HG02884 (cell line): ENCODE results near the gene HOXB1.

Source experiments
- ATAC-seq: cut with Tn5 transposase; IDR thresholded peaks from one replicate; pipeline ENCODE4 v1.9.1; 2021; ENCODE audit warnings: mild to moderate bottlenecking, moderate library complexity; ENCODE audit not compliant: unreplicated experiment

HOXB1 gene

DNA sequence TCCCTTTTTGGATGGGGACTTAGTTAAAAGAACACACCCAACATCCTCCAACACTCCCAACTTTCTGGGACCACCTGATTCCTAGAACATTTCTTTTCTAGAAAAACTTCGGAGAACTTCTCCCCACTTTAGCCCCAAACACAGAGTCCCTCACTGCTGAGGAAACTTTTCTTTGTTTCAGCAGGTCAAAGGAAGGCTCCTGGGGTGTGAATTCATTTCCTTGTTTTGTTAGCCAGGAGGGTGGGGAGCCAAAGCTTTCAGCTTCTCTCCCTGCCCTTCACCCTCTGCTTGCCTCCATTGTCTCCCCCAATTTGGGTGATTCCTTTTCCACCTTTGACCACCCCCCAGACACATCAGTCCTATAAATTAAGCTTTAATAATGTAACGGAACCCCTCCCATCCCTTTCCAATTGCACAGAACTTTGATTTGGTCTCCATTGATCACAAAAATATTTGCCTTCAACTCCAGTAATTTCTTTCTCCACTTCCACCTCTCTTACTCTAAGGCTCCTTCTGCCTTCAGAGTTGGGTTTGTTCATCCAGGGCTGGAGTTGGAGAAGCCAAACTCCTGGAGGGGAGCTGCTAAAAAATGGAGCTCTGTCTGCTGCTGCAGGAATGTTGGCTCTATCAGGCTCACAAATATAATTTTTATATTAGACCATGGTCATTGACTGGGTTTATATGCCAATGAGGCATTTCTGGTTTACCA is 37.0 kb upstream of the HOXB1 start:
- no peak for ATAC-seq

DNA sequence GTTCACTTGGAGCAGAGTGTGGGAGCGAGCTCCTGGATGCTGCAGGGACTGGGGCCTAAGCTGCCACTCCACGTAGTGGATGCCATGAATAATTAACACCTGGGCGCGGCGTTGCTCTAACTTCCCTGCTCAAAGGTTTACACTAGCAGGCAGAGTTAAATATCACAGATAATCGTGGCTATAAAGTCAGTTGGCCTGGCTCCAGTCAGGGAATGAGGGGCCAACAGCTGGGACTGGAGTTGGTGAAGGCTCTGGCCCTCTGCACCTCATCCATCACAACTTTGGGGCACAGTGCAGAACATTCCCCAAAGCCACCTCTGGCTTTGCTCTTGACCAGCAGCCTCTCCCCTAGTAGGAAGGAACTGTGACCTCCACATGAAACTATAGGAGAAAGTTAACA is 36.4 kb upstream of the HOXB1 start:
- no peak for ATAC-seq

DNA sequence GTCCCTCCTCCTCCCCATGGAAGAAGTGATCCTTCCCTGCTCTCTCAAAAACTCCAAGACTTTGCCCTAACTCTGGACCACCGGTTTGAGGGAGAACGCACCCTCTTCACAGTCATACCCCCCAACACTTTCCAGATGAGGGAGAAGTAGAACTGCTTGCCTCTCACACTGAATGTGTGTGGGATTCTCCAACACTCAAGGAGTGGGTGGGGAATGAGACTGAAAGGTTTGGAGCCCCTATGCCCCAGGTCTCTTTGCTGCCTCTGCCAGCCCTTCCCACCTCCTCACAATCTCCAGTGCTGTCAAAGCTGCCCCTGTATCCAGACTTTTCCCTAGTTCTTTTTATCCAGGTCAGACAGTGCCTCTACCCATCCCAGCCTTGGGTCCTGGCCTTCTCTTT is 35.9 kb upstream of the HOXB1 start:
- ATAC-seq: no peak

DNA sequence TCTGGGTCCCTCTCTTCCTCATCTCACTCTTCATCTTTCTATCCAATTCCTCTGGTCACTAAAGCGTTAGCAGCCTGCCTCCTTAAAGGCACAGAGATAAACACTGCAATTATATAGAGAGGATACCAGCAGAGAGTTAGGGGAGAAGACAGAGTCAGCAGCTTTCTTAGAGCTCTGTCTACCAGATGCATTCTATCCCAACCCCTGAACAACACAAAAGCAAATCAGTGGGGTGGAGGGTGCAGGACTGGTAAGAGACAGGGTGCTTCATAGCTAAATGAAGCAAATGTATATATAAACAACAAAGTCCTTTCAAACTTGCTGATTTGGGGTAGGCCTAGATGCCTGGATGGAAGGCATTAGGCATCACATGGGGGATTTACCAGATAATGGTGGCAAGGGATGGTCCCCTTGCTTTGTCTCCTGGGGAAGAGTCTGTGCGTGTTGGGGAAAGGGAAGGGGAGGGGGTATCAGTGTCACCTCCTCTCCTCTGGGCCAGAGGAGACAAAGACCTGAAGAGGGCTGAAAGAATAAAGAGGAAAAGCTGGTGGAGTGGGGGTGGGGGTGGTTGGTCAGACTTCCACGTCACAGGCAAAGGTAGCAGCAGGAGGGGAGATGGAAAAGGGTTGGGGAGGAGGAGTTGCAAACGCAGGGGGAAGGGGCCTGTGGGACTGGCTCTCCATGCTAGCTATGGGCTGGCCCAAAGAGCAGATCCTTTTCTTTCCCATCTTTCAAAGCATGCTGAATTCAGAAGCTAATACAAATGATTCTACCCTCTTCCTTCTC is 35.3 kb upstream of the HOXB1 start:
- ATAC-seq: no peak

DNA sequence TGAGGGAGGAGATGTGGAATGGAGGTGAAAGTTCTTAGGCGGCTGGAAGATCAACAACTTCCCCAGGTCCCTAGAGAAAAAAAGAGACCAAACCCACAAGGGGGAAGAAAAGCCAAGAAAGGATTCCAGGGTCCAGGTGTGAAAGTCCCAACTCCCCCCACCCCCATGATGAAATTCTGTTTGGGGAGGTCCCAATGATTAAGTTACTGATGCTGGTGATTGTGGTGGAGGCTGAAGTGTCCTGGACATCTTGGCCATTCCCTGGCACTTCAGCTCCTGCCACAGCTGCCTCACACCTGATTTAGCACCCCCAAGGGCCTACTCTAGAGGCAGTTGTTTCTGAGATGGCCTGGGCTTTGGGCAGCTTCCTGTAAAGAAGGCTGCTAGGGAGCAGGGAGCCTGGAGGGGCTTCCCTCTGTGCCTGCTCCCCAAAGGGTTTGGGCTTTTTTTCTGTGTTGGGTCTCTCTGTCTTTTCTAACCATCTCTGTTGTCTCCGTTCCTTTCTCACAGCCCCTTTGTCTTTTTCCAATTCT is 34.3 kb upstream of the HOXB1 start:
- ATAC-seq: no peak

DNA sequence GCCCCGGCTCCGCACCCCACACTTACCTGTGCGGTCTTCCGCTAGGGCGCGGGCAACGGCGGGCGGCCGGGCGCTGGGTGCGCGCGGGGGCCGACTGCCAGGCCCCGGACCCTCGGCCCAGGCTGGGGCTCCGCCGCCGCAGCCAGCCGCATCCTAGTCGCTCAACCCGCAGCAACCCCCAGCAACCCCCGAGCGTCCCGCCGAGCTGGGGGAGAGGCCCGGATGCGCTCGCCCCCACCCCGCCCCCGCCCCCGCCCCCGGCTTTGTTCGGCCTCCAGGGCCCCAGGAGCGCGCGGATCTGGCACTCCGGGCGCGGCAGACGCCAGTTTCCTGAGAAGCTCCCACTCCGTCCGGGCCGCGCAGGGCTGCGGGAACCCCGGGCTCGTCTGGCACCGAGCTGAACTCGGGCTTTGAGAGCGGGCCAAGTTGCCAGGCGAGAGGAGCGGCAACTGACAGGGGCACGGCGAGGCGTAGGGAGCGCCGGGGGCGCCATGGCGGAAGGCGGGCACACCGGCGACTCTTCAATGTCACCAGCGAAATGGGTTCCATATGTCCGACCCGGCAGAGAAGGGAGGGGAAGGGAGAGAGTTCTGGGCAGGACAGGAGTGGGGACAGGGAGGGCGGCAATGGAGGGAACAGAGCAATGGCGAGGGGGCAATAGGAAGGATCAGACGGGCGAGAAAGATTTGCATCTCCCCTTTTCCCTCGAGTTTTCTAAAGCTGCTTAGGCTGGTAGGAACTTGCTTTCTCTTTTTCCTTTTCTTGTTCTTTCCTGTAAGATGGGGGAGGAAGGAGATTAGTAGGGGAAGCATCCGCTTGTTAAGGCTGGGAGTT is 33.6 kb upstream of the HOXB1 start:
- ATAC-seq: no peak

DNA sequence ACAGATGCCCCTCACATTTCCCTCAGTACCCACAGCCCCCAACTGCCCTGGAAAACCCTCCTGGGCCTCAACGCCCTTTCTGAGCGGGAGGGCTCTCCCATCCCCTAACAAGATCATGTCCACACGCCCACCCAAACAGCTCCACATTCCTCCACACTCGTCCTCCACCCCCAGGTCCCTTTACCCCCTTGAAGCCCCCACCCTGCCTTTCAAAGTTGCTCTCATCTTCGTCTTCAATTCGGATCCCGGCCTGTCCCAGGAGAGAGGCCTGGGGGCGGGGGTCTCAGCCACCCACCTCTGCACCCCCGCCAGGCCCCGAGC is 33.0 kb upstream of the HOXB1 start:
- no peak for ATAC-seq

DNA sequence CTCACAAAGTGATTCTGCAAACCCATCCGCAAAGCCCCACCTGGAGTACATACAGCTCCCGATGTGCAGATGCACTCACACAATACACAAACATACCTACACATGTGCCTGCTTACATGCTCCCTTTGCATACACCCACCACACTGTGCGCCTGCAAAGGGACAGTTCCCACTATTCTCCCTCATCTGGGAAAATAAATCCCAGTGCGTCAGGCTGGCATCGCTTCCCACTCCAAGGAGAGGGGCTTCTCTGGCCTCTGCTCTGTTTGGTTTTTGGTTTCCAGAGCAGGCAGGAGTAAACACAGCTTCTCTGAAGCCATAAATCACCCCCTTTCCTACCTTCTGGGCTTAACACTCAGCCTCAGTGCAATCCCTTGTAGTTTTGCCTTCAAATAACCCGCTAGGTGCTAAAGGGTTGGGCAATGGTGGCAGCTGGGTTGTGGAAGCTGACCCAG is 32.6 kb upstream of the HOXB1 start:
- ATAC-seq: no peak

DNA sequence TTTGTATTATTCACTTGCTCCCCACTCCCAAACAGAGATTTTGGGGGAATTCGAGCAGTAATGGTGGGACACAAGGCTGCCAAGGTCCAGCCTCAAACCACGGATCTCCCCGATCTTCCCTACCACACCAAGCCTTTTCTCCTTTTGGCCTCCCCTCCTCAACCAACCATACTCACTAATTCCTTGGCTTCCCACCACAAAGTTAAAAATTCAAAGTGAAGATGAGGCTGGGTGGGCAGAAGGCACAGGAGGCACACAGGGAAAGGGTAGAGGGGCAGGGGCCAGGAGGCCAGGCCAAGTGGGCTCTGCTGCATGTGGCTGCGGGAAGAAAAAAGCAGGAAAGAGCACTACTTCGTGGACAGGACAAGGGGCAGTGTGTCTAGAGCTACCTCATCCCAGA is 32.1 kb upstream of the HOXB1 start:
- no peak for ATAC-seq

DNA sequence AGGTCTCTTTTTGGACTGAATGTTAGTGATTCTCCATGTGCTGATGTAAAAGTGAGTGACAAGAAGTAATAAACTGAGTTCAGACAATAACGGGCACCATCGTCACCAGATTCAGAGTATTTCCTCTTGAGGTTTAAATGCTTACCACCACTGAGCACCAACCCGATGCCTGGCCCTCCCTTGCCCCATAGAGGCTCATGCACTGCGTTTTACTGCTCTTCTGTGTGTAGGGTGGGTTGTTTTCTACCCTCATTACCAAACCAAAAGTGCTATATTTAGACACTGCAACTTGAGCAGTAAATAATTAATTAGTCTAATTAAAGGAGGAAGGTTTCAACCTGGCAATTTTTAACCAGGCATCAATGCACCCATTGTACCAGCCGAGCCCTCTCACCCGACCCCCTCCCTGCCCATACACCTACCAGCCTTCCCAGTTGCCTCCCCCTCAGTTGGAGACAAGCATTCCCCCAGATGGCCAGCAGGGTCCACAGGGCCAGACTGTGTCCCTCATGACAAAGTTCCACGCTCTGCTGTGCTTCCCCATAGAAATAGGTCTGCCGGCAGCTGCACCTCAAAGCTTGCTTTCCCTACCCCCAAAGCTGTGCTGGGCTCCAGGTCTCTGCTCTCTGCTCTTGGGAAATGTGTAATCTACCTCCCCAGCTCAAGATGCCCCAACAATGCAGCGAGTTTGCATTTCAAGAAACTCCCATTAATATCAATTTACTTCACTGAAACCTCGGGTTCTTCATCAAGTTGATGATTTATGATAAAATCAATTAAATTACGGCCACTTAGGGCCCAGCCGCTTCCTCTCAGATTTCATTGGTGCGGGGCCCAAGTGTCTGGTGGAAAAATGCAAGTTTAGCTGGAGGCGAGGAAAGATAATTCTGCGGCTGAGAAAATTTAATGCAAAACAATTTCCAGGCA is 31.3 kb upstream of the HOXB1 start:
- ATAC-seq: no peak

DNA sequence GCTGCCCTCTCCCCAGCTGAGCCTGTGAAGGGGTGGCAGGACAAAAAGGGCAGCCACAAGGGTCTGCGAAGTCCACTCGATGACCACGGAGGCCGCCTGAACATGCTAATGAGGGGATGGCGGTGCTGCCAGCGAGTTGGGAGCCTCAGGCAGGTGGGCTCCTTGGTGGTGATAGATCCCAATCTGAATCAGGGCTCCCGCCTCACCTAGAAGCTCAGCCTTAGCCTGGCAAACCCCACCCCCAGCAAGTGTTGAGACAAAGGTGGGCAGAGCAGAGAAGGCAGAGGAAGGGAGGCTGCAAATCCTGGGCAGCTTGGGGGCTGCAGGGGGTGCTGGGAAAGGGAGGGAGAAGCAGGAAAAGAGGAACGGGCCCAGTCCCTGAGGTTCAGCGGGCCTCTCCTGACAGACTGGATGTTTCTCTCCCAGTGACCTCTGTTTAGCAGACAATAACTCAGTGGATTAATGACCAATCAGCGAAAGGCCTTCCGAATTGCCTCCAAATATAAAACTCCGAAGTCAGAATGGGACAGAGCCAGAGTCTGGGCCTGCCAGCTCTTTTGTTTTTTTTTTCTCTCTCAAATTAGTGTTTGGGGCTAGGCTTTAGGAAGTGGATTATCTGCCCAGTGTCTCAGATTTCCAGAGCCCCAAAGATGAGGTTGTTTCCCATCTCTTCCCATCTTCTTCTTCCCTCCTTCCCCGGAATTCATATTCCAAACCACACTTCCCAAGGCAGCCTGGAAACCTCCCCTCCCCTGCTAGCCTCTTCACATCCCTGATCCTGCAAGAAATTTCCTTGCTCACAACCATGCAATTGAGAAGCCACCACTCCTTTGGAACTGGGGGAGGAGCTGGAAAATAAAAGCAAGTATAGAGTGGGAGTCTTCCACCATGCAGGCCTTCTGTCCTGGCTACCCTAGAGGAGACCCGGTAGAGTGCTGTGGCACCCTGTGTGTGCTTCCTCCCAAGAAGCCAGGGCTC is 29.3 kb upstream of the HOXB1 start:
- no peak for ATAC-seq

DNA sequence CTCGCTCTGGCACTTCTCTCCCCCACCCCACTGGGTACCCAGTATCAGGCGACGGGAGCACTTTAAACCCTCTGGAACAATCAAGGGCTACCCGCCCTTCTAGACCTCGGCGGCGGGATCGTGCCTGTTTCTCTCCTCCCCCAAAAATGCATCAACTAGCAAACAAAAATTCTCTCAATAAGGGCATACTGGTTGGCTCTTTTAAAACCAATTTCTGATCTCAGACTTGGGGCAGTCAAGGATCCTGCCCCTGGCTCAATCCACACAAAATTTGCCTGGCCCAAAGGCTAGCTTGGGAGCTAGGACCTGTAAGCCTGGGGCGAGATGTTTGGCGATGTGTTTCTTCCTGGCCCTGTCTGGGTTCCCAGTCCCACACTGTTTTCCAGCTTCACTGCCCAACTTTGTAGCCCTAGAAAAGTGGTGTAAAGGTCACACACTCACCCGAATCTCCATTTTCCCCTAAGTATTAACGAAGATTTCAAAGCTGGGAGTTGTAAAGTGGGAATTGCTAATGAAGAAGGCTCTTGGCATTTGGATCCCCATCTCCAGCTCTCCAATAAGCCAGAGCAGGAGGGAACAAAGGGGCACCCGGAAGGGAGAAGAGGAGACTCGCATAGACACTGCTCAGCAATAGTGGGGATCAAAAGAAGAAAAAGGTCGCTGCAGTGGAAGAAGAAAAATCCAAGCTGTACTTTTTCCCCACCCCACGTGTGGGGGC is 28.5 kb upstream of the HOXB1 start:
- no peak for ATAC-seq

DNA sequence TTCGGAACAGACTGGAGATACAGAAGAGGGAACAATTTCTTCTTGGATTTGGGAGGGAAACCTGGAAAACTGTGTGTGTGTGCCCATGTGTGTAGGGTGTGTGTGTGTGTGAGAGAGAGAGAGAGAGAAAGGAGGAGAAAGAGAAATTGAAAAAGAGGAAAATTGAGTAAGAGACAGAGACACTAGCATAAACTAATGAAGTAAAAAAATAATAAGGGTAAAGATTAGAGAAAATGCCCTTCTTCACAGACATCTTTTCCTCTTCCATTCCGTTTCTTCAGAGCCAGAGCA is 28.0 kb upstream of the HOXB1 start:
- no peak for ATAC-seq

DNA sequence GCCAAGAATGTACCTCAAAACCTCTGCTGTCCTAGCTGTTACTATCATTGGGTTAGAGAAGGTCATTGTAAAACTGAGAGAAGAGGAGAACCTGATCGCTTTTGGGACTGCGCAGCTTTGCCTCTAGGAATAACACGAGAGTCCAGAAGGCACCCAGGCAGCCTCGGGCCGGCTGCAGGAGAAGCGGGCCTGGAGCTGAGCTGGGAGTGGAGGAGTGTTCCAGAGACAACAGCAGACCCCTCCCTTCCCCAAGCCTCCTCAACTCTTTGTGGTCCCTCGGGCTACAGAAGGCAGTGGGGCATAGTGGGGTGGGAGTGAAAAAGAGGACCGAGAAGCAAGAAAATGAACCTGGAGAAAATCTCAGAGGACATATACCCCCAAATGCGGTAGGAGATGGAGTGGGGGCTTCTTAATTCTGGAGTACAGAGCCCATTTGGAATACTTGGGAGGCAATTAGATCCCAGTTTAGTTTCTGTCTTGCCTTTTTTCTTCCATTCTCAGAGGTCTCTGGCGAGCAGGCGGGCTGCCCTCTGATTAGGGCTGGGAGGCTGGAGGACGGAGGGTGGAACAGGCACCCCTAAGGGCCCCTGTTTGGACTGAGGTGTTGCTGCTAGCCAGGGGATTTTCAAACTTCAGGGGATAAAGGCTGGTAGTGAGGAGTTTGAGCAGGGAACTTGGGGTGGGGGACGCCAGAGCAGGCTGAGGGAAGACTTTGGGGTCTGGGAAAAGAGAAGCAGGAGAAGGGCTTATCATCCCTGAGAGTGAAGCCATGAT is 27.4 kb upstream of the HOXB1 start:
- no peak for ATAC-seq

DNA sequence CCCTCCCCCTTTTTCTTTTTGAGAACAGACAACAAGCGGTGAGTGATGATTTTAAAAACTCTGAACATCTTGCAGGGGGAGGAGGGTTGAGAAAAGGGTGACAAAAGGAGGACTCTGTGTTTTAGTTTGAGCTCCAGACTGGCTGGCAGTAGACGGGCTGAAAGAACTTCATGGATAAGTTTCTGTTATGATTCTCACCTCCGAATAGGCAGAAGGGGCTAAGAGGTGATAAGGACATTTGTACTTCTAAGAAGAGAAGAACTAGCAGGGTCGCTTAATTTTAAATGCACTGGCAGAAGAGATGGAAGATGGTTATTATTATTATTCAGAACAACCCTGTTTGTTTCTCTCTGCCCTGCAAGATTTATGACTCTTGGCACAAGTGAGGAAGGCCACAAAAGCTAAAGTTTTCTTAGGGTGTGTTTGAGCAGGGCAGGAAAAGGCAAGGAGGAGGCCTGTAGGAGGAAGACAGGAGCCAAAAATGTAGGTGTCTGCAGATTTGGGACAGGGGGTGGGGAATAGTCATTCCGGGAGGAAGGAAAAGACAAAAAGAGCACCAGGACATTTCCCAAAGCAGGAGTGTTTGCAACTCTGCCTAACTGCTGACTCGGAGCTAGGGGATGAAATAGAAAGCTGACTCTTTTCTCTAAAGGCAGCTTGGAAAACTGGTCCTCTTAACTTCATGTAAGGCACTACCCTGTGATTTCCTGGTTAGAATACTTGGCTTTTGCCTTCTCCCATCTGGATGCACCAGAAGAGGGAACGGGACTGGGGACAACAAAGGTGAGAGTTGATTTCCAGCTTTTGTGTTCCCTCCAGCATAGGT is 26.0 kb upstream of the HOXB1 start:
- no peak for ATAC-seq

DNA sequence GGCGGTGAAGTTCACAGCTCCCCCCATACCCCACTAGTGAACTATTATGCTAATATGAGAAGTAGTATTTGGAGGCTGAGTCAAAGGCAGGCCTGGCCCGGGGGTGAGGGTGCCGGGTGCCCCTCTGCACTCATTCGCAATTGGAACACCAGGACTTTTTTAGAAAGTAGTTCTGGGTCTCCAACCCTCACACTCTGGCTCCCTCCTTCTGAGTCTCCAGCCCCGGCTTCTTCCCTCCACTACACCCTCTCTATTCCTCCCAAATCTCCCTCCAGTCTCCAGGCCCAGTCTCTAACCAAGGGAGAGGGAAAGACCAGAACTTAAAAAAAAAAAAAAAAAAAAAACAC is 25.4 kb upstream of the HOXB1 start:
- ATAC-seq: no peak
